Measurements from ENCODE around the gene TSHB.

TSHB gene

GRCh38 chr1:115029526-115029925 lies at the start of gene TSHB:
Gene TSHB, plus strand, starts transcription at chr1:115029826. Its CDS starts 3,537 bp downstream, at chr1:115033363.
- no peak within 1 kb of the TSS for H3K27ac ChIP-seq
- H2AFZ ChIP-seq (ENCODE audit: low read depth), result no peak within 1 kb of the TSS
- H3K79me2 ChIP-seq (ENCODE audit: insufficient read depth, low read depth), result no peaks in the 10 kb centered on the region
- H4K20me1 ChIP-seq (ENCODE audit: insufficient read depth), result no peaks in the 10 kb centered on the region
- no peak within 1 kb of the TSS for H3K9ac ChIP-seq
- TF ChIP-seq CTCF (conservative IDR thresholded peaks at IDR 0.05; ENCODE audit: low read depth, low read length), result no peak
- H3K36me3 ChIP-seq (ENCODE audit: insufficient read depth), result no peaks in the 10 kb centered on the region
- H3K27me3 ChIP-seq (ENCODE audit: insufficient read depth, low read depth), result no peaks in the 10 kb centered on the region
- no peak within 1 kb of the TSS for H3K4me3 ChIP-seq (IDR thresholded peaks at IDR 0.05; ENCODE audit: insufficient read depth, low read depth, low read length)
- no peaks in the 10 kb centered on the region for H3K4me1 ChIP-seq (ENCODE audit: low read depth, poor library complexity, severe bottlenecking)
- H3K4me2 ChIP-seq, result no peak within 1 kb of the TSS

- H3K27ac ChIP-seq, result no peak overlapping the region
- no peaks in the 10 kb centered on the region for H3K36me3 ChIP-seq (ENCODE audit: insufficient read depth)
- no peak for TF ChIP-seq CTCF (conservative IDR thresholded peaks at IDR 0.05; ENCODE audit: low read depth, low read length)
- no peaks in the 10 kb centered on the region for H3K4me1 ChIP-seq (ENCODE audit: low read depth, poor library complexity, severe bottlenecking)
- H3K4me3 ChIP-seq (IDR thresholded peaks at IDR 0.05; ENCODE audit: insufficient read depth, low read depth, low read length), result no peak overlapping the region
- no peaks in the 10 kb centered on the region for H3K79me2 ChIP-seq (ENCODE audit: insufficient read depth, low read depth)
- H2AFZ ChIP-seq (ENCODE audit: low read depth), result no peak overlapping the region
- no peak overlapping the region for H3K9ac ChIP-seq
- H3K4me2 ChIP-seq, result no peak overlapping the region
- H3K27me3 ChIP-seq (ENCODE audit: insufficient read depth, low read depth), result no peaks in the 10 kb centered on the region
- no peaks in the 10 kb centered on the region for H4K20me1 ChIP-seq (ENCODE audit: insufficient read depth)
These were observed 47.4 kb upstream of the TSHB start for GRCh38 chr1:114982251-114982650.

- Histone ChIP-seq H3K27me3 (ENCODE audit: insufficient read depth, low read depth) (no peaks in the 10 kb centered on the region), H4K20me1 (ENCODE audit: insufficient read depth) (no peaks in the 10 kb centered on the region), H3K4me1 (ENCODE audit: low read depth, poor library complexity, severe bottlenecking) (no peaks in the 10 kb centered on the region), H3K4me3 (IDR thresholded peaks at IDR 0.05; ENCODE audit: insufficient read depth, low read depth, low read length) (no peak overlapping the region), H3K27ac (no peak overlapping the region), H2AFZ (ENCODE audit: low read depth) (no peak overlapping the region), H3K36me3 (ENCODE audit: insufficient read depth) (no peaks in the 10 kb centered on the region), H3K9ac (no peak overlapping the region), H3K4me2 (no peak overlapping the region), H3K79me2 (ENCODE audit: insufficient read depth, low read depth) (no peaks in the 10 kb centered on the region)
- TF ChIP-seq CTCF (conservative IDR thresholded peaks at IDR 0.05; ENCODE audit: low read depth, low read length), result no peak
These were observed 43.3 kb upstream of the TSHB start for GRCh38 chr1:114986286-114986685.

- H3K36me3 ChIP-seq (ENCODE audit: insufficient read depth), result no peaks in the 10 kb centered on the region
- no peaks in the 10 kb centered on the region for H3K27me3 ChIP-seq (ENCODE audit: insufficient read depth, low read depth)
- TF ChIP-seq CTCF (conservative IDR thresholded peaks at IDR 0.05; ENCODE audit: low read depth, low read length), result no peak
- no peak overlapping the region for H2AFZ ChIP-seq (ENCODE audit: low read depth)
- H3K4me3 ChIP-seq (IDR thresholded peaks at IDR 0.05; ENCODE audit: insufficient read depth, low read depth, low read length), result no peak overlapping the region
- H3K4me1 ChIP-seq (ENCODE audit: low read depth, poor library complexity, severe bottlenecking), result no peaks in the 10 kb centered on the region
- no peak overlapping the region for H3K27ac ChIP-seq
- H3K79me2 ChIP-seq (ENCODE audit: insufficient read depth, low read depth), result no peaks in the 10 kb centered on the region
- no peak overlapping the region for H3K4me2 ChIP-seq
- no peaks in the 10 kb centered on the region for H4K20me1 ChIP-seq (ENCODE audit: insufficient read depth)
- no peak overlapping the region for H3K9ac ChIP-seq
These were observed 41.5 kb upstream of the TSHB start for GRCh38 chr1:114988095-114988494.
